Measurements from ENCODE around the gene SNX2. TPM values are rescaled to one million over a fixed set of nuclear protein-coding genes. Genes with fewer than 3 reads are reported as not detected.

SNX2 gene
- total and polyA plus RNA-seq, 4 donors = 25.5 to 57.0 (median 34.3) TPM

DNA sequence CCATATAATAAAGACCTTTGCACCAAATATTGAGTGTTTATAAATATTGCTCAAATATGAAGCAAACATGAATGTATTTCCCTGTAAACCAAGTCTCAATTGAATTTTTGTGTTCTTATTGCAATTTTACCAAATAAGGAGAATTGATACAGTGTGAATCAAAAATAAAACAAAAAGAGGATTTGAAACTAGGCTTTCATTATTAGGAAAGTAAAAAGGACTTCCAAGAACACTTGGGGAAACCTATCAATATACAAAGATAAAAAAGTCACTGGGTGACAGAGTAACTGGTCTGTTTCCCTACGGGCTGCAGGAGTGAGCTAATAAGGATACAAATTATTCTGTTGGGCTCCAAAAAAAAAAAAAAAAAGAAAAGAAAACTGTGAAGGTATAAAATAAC lies 44.8 kb upstream of the SNX2 start:
- Histone ChIP-seq H3K9me3 (ENCODE audit: control insufficient read depth in 4 of 4, low read length in 3 of 4) (peaks cover 0 to under 1% (median 0%) of the 10 kb centered on the region in 4 donors), H3K9ac (ENCODE audit: low read depth in 1 of 2, low read length in 2 of 2) (no peak overlapping the region), H3K4me3 (ENCODE audit: low read depth in 1 of 3, low read length in 3 of 3) (no peak overlapping the region), H3K27ac (ENCODE audit: low read depth in 1 of 2, low read length in 2 of 2) (no peak overlapping the region), H3K27me3 (ENCODE audit: control insufficient read depth in 4 of 4, insufficient read depth in 4 of 4, low read length in 3 of 4) (no peaks in the 10 kb centered on the region), H3K4me1 (ENCODE audit: control insufficient read depth in 4 of 4, insufficient read depth in 4 of 4, low read length in 3 of 4) (no peaks in the 10 kb centered on the region), H3K36me3 (ENCODE audit: control insufficient read depth in 4 of 4, insufficient read depth in 3 of 4, low read depth in 1 of 4, low read length in 3 of 4) (no peaks in the 10 kb centered on the region)
- no peak for DNase-seq (ENCODE audit: low spot score)
- 87% methylated on average over 1 of the region's 1 CpG for WGBS
- TF ChIP-seq TAF1 (conservative IDR thresholded peaks at IDR 0.05) (no peak), HNF4A (conservative IDR thresholded peaks at IDR 0.05) (no peak), RAD21 (IDR thresholded peaks at IDR 0.05) (no peak), EGR1 (IDR thresholded peaks at IDR 0.05; ENCODE audit: low read depth in 2 of 2) (no peak), JUND (IDR thresholded peaks at IDR 0.05) (no peak), NR2F2 (IDR thresholded peaks at IDR 0.05) (no peak), RXRA (IDR thresholded peaks at IDR 0.05) (no peak)

DNA sequence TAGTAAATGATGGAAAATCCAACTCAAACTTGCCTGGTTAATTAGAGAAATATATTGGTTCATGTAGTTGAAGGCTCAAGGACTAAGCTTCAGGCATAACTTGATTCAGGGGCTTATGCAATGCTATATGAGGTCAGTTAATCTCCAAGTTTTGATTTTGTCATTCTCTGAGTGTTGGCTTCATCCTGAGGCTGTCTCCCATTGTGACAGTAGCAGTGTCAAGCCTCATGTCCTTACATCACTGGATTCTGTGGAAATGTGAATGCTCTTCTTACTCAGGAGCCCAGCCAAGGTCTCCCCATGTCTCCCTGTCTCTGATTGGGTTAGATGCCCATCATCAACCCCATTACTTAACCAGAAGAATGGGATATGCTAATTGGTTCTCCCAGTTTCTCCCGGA lies 44.4 kb upstream of the SNX2 start:
- Histone ChIP-seq H3K4me1 (ENCODE audit: control insufficient read depth in 4 of 4, insufficient read depth in 4 of 4, low read length in 3 of 4) (no peaks in the 10 kb centered on the region), H3K4me3 (ENCODE audit: low read depth in 1 of 3, low read length in 3 of 3) (no peak overlapping the region), H3K9ac (ENCODE audit: low read depth in 1 of 2, low read length in 2 of 2) (no peak overlapping the region), H3K27ac (ENCODE audit: low read depth in 1 of 2, low read length in 2 of 2) (no peak overlapping the region), H3K36me3 (ENCODE audit: control insufficient read depth in 4 of 4, insufficient read depth in 3 of 4, low read depth in 1 of 4, low read length in 3 of 4) (no peaks in the 10 kb centered on the region), H3K27me3 (ENCODE audit: control insufficient read depth in 4 of 4, insufficient read depth in 4 of 4, low read length in 3 of 4) (no peaks in the 10 kb centered on the region), H3K9me3 (ENCODE audit: control insufficient read depth in 4 of 4, low read length in 3 of 4) (peaks cover 0 to 5% (median under 1%) of the 10 kb centered on the region in 4 donors)
- no peak for DNase-seq (ENCODE audit: low spot score)
- no peak for TF ChIP-seq FOXA2 (IDR thresholded peaks at IDR 0.05)
- WGBS = 95% methylated on average over 1 of the region's 1 CpG

DNA sequence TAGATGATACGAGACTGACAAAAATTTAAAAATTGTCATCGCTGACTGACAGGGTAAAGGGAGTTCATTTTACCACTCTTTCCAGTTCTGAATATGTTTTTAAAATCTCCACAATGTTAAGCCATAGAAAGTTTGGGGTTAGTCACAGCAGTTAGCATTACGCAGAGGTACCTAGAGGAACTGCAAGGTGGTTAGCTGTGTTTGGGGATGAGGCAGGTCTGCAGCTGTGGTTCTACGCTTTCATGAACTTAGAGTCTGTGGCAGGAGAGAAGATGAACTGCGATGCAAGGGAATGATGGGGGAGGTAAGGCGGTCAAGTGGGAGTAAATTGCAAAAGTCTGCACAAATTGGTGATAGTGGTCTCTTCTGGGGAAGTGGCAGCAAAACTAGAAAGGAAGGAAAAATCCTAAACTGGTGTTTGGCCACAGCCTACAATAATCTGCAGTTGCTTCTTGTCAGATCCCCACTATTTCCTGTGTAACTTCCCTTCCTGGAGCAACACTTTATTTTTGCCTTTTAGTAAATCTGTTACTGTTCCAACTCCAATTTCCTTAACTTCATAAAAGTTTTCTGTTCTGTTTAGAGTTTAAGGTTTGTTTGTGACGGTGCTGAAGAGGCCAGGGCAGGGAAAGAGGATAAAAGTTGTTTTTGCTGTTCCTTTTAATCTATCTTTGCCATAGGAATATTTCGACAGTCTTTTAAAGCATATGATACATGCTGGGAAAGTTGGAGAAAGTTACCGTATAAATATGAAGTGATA lies 38.6 kb upstream of the SNX2 start:
- no peaks in the 10 kb centered on the region for H3K36me3 ChIP-seq (ENCODE audit: control insufficient read depth in 4 of 4, insufficient read depth in 3 of 4, low read depth in 1 of 4, low read length in 3 of 4)
- no peak for TF ChIP-seq HNF4G (IDR thresholded peaks at IDR 0.05)
- no peak for TF ChIP-seq HNF4A (conservative IDR thresholded peaks at IDR 0.05)
- no peak for TF ChIP-seq RAD21 (IDR thresholded peaks at IDR 0.05)
- TF ChIP-seq, protein P1, sequence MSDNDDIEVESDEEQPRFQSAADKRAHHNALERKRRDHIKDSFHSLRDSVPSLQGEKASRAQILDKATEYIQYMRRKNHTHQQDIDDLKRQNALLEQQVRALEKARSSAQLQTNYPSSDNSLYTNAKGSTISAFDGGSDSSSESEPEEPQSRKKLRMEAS (IDR thresholded peaks at IDR 0.05) = no peak
- TF ChIP-seq EGR1 (IDR thresholded peaks at IDR 0.05; ENCODE audit: low read depth in 2 of 2) = no peak
- TF ChIP-seq, protein P2, sequence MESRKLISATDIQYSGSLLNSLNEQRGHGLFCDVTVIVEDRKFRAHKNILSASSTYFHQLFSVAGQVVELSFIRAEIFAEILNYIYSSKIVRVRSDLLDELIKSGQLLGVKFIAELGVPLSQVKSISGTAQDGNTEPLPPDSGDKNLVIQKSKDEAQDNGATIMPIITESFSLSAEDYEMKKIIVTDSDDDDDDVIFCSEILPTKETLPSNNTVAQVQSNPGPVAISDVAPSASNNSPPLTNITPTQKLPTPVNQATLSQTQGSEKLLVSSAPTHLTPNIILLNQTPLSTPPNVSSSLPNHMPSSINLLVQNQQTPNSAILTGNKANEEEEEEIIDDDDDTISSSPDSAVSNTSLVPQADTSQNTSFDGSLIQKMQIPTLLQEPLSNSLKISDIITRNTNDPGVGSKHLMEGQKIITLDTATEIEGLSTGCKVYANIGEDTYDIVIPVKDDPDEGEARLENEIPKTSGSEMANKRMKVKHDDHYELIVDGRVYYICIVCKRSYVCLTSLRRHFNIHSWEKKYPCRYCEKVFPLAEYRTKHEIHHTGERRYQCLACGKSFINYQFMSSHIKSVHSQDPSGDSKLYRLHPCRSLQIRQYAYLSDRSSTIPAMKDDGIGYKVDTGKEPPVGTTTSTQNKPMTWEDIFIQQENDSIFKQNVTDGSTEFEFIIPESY (IDR thresholded peaks at IDR 0.05) = no peak
- no peak for TF ChIP-seq NR2F2 (IDR thresholded peaks at IDR 0.05)
- no peak for TF ChIP-seq FOXA2 (IDR thresholded peaks at IDR 0.05)
- TF ChIP-seq, protein P3, sequence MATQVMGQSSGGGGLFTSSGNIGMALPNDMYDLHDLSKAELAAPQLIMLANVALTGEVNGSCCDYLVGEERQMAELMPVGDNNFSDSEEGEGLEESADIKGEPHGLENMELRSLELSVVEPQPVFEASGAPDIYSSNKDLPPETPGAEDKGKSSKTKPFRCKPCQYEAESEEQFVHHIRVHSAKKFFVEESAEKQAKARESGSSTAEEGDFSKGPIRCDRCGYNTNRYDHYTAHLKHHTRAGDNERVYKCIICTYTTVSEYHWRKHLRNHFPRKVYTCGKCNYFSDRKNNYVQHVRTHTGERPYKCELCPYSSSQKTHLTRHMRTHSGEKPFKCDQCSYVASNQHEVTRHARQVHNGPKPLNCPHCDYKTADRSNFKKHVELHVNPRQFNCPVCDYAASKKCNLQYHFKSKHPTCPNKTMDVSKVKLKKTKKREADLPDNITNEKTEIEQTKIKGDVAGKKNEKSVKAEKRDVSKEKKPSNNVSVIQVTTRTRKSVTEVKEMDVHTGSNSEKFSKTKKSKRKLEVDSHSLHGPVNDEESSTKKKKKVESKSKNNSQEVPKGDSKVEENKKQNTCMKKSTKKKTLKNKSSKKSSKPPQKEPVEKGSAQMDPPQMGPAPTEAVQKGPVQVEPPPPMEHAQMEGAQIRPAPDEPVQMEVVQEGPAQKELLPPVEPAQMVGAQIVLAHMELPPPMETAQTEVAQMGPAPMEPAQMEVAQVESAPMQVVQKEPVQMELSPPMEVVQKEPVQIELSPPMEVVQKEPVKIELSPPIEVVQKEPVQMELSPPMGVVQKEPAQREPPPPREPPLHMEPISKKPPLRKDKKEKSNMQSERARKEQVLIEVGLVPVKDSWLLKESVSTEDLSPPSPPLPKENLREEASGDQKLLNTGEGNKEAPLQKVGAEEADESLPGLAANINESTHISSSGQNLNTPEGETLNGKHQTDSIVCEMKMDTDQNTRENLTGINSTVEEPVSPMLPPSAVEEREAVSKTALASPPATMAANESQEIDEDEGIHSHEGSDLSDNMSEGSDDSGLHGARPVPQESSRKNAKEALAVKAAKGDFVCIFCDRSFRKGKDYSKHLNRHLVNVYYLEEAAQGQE (IDR thresholded peaks at IDR 0.05) = no peak
- TF ChIP-seq YY1 (IDR thresholded peaks at IDR 0.05) = no peak
- whole genome bisulfite sequencing = 74% methylated on average over 9 of the region's 9 CpGs

More for the DNA sequence above, 38.6 kb upstream of the SNX2 start:
- Histone ChIP-seq H3K4me3 (ENCODE audit: low read depth in 1 of 3, low read length in 3 of 3) (no peak overlapping the region), H3K27me3 (ENCODE audit: control insufficient read depth in 4 of 4, insufficient read depth in 4 of 4, low read length in 3 of 4) (peaks cover 0 to 2% (median 0%) of the 10 kb centered on the region in 4 donors), H3K4me1 (ENCODE audit: control insufficient read depth in 4 of 4, insufficient read depth in 4 of 4, low read length in 3 of 4) (no peaks in the 10 kb centered on the region), H3K9me3 (ENCODE audit: control insufficient read depth in 4 of 4, low read length in 3 of 4) (peaks cover 0 to 7% (median under 1%) of the 10 kb centered on the region in 4 donors), H3K9ac (ENCODE audit: low read depth in 1 of 2, low read length in 2 of 2) (no peak overlapping the region), H3K27ac (ENCODE audit: low read depth in 1 of 2, low read length in 2 of 2) (no peak overlapping the region)
- DNase-seq (ENCODE audit: low spot score) = no peak
